ENCODE results near the gene ITGAL.

Gene ITGAL

DNA sequence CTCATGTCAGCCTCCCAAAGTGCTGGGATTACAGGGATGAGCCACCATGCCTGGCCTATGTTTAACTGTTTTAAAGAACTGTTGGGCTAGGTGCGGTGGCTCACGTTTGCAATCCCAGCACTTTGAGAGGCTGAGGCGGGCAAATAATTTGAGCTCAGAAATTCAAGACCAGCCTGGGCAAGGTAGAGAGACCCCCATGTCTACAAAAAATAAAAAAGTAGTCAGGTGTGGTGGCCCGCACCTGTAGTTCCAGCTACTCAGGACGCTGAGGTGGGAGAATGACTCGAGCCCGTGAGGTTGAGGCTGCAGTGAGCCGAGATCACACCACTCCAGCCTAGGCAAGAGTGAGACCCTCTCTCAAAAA, 1.9 kb upstream of the ITGAL start:
- TF ChIP-seq EGR1 (IDR thresholded peaks at IDR 0.05) (no peak), CEBPB (IDR thresholded peaks at IDR 0.05) (no peak), TCF12 (IDR thresholded peaks at IDR 0.05; ENCODE audit: low read depth) (no peak), YY1 (IDR thresholded peaks at IDR 0.05; ENCODE audit: low read depth) (no peak), RAD21 (IDR thresholded peaks at IDR 0.05; ENCODE audit: low read depth) (no peak), TAF1 (IDR thresholded peaks at IDR 0.05; ENCODE audit: low read depth) (no peak), FOXM1 (IDR thresholded peaks at IDR 0.05; ENCODE audit: borderline replicate concordance, low read depth) (no peak), NFIC (IDR thresholded peaks at IDR 0.05) (no peak), ZBTB7A (IDR thresholded peaks at IDR 0.05; ENCODE audit: low read depth) (no peak), CREB1 (IDR thresholded peaks at IDR 0.05; ENCODE audit: low read depth) (no peak), EP300 (IDR thresholded peaks at IDR 0.05; ENCODE audit: borderline replicate concordance) (no peak), TEAD4 (IDR thresholded peaks at IDR 0.05) (no peak)
- TF ChIP-seq, protein P1, sequence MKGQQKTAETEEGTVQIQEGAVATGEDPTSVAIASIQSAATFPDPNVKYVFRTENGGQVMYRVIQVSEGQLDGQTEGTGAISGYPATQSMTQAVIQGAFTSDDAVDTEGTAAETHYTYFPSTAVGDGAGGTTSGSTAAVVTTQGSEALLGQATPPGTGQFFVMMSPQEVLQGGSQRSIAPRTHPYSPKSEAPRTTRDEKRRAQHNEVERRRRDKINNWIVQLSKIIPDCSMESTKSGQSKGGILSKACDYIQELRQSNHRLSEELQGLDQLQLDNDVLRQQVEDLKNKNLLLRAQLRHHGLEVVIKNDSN (IDR thresholded peaks at IDR 0.05) = no peak
- TF ChIP-seq, protein P2, sequence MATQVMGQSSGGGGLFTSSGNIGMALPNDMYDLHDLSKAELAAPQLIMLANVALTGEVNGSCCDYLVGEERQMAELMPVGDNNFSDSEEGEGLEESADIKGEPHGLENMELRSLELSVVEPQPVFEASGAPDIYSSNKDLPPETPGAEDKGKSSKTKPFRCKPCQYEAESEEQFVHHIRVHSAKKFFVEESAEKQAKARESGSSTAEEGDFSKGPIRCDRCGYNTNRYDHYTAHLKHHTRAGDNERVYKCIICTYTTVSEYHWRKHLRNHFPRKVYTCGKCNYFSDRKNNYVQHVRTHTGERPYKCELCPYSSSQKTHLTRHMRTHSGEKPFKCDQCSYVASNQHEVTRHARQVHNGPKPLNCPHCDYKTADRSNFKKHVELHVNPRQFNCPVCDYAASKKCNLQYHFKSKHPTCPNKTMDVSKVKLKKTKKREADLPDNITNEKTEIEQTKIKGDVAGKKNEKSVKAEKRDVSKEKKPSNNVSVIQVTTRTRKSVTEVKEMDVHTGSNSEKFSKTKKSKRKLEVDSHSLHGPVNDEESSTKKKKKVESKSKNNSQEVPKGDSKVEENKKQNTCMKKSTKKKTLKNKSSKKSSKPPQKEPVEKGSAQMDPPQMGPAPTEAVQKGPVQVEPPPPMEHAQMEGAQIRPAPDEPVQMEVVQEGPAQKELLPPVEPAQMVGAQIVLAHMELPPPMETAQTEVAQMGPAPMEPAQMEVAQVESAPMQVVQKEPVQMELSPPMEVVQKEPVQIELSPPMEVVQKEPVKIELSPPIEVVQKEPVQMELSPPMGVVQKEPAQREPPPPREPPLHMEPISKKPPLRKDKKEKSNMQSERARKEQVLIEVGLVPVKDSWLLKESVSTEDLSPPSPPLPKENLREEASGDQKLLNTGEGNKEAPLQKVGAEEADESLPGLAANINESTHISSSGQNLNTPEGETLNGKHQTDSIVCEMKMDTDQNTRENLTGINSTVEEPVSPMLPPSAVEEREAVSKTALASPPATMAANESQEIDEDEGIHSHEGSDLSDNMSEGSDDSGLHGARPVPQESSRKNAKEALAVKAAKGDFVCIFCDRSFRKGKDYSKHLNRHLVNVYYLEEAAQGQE (IDR thresholded peaks at IDR 0.05; ENCODE audit: low read depth) = no peak
- TF ChIP-seq, protein P3, sequence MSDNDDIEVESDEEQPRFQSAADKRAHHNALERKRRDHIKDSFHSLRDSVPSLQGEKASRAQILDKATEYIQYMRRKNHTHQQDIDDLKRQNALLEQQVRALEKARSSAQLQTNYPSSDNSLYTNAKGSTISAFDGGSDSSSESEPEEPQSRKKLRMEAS (IDR thresholded peaks at IDR 0.05) = no peak

DNA sequence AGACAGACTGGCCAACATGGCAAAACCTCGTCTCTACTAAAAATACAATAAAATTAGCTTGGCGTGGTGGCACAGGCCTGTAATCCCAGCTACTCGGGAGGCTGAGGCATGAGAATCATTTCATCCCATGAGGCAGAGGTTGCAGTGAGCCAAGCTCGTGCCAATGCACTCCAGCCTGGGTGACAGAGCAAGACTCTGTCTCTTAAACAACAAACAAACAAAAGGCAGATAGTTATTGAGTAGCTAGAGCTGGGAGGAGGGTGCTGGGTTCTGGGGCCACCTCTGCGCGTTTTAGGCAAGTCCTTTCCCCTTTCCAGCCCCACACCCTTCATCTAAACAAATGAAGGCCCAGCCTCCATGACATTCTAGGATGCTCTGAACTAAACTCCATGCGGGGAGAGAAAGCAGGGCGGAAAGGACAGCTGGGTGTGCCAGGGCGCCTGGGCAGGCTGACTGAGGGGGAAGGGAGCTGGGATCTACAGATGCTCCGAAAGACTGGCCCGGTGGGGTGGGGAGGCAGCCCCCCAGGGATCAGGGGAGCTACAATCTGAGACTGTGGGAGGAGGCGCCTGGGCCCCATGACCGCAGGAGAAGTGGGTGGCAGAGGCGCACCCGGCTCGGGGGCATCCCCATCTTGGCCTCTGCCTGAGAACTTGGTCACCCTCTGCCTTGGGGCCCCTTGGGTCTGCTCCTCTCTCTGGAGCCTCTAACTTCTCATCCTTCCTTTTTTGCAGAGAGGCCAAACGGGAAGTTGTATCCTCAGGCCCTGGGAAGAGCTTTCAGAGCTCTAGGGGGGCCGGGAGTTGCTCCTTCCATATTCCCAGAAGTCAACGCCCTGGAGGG, 910 bp downstream of the ITGAL start:
- TF ChIP-seq TCF12 (IDR thresholded peaks at IDR 0.05; ENCODE audit: low read depth) (no peak), EP300 (IDR thresholded peaks at IDR 0.05; ENCODE audit: borderline replicate concordance) (no peak)

DNA sequence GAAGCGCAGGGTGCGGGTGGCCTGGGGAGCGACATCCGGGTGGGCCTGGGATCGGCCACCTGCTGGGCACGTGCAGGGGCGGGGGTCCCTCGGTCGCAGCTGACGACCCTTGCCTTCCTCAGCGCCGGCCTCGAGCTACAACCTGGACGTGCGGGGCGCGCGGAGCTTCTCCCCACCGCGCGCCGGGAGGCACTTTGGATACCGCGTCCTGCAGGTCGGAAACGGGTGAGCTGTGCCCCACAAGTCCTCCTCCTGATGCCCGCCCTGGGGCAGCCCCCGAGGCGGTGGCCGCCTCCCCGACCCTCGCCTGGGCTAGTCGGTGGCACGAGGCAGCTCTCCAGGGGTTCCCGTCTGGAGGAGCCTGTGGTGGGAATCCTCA, 1.5 kb downstream of the ITGAL start:
- no peak for TF ChIP-seq CREB1 (IDR thresholded peaks at IDR 0.05; ENCODE audit: low read depth)
- TF ChIP-seq, protein P3 (IDR thresholded peaks at IDR 0.05) = no peak
- no peak for TF ChIP-seq YY1 (IDR thresholded peaks at IDR 0.05; ENCODE audit: low read depth)

DNA sequence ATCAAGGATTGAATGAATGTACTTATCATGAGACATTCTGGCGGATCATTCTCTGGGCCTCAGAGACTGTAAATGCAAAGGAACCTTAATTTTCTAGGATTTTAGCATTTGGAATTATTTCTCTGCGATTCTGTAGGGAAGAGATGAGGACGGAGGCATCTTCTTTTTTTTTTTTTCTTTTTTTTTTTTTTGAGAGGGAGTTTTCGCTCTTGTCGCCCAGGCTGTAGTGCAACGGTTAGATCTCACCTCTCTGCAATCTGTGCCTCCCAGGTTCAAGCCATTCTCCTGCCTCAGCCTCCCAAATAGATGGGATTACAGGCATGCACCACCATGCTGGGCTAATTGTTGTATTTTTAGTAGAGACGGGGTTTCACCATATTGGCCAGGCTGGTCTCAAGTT, 2.1 kb downstream of the ITGAL start:
- TF ChIP-seq, protein P3 (IDR thresholded peaks at IDR 0.05) = no peak
- TF ChIP-seq TEAD4 (IDR thresholded peaks at IDR 0.05) = no peak
- TF ChIP-seq CREB1 (IDR thresholded peaks at IDR 0.05; ENCODE audit: low read depth) = no peak
- no peak for TF ChIP-seq RAD21 (IDR thresholded peaks at IDR 0.05; ENCODE audit: low read depth)
- TF ChIP-seq TCF12 (IDR thresholded peaks at IDR 0.05; ENCODE audit: low read depth) = no peak
- TF ChIP-seq, protein P2 (IDR thresholded peaks at IDR 0.05; ENCODE audit: low read depth) = no peak
- TF ChIP-seq ZBTB7A (IDR thresholded peaks at IDR 0.05; ENCODE audit: low read depth) = no peak
- TF ChIP-seq EGR1 (IDR thresholded peaks at IDR 0.05) = no peak
- TF ChIP-seq CEBPB (IDR thresholded peaks at IDR 0.05) = no peak
- TF ChIP-seq TAF1 (IDR thresholded peaks at IDR 0.05; ENCODE audit: low read depth) = no peak
- TF ChIP-seq NFIC (IDR thresholded peaks at IDR 0.05) = no peak
- TF ChIP-seq YY1 (IDR thresholded peaks at IDR 0.05; ENCODE audit: low read depth) = no peak
- no peak for TF ChIP-seq FOXM1 (IDR thresholded peaks at IDR 0.05; ENCODE audit: borderline replicate concordance, low read depth)
- TF ChIP-seq, protein P1 (IDR thresholded peaks at IDR 0.05) = no peak
- no peak for TF ChIP-seq EP300 (IDR thresholded peaks at IDR 0.05; ENCODE audit: borderline replicate concordance)

GRCh38 chr16:30476991-30477390, 4.4 kb downstream of the ITGAL start:
- TF ChIP-seq NFIC (IDR thresholded peaks at IDR 0.05) = no peak
- TF ChIP-seq RAD21 (IDR thresholded peaks at IDR 0.05; ENCODE audit: low read depth) = no peak
- TF ChIP-seq FOXM1 (IDR thresholded peaks at IDR 0.05; ENCODE audit: borderline replicate concordance, low read depth) = no peak
- TF ChIP-seq EP300 (IDR thresholded peaks at IDR 0.05; ENCODE audit: borderline replicate concordance) = no peak
- no peak for TF ChIP-seq TAF1 (IDR thresholded peaks at IDR 0.05; ENCODE audit: low read depth)
- TF ChIP-seq CREB1 (IDR thresholded peaks at IDR 0.05; ENCODE audit: low read depth) = no peak
- TF ChIP-seq, protein P1 (IDR thresholded peaks at IDR 0.05) = no peak
- TF ChIP-seq EGR1 (IDR thresholded peaks at IDR 0.05) = no peak
- TF ChIP-seq TCF12 (IDR thresholded peaks at IDR 0.05; ENCODE audit: low read depth) = no peak
- TF ChIP-seq ZBTB7A (IDR thresholded peaks at IDR 0.05; ENCODE audit: low read depth) = no peak
- no peak for TF ChIP-seq YY1 (IDR thresholded peaks at IDR 0.05; ENCODE audit: low read depth)
- no peak for TF ChIP-seq TEAD4 (IDR thresholded peaks at IDR 0.05)
- TF ChIP-seq, protein P2 (IDR thresholded peaks at IDR 0.05; ENCODE audit: low read depth) = no peak
- TF ChIP-seq, protein P3 (IDR thresholded peaks at IDR 0.05) = no peak
- no peak for TF ChIP-seq CEBPB (IDR thresholded peaks at IDR 0.05)
